ENCODE measurements around the gene HIGD1C.
"Not testable (repeated sequence)": the region's sequence is repeated elsewhere in the genome, so short reads cannot be mapped to it uniquely, and the experiment has no call there.

The HIGD1C gene

DNA sequence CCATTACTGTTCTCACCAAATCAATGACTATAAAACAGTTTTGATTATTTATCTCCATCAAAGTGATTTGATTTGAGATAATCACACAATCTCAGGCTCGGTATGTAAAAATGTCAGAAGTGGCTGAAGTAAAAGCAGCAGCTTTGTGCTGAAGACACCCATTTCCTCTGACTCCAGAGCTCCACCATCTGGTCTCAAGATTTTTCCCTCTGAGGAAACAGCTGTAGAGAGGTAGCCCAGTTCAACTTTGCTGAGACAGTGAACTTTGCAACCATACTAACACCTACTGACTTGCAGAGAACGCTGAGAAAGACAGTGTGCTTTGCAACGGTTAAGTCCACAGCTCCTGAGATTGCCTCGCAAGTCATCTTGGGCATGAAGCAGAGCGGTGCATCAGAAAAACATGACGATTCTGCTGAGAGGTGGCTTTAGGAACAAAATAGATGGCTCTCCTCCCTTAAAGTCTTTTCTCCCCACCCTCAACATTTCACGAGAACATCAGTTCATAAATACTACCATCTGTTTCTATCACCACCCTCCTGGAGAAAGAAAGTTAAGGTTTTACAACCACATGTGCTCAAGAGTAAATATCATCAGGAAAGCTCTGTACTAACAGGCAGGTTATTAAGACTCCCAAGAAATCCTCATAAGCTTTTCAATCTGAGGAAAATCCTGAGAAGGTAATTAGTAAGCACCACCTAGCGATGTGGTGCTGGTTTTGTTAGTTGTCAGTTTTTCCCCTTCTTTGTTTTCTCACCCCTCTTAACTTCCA is 34.8 kb downstream of the HIGD1C start:
- DNase-seq: no peak

- DNase-seq: no peak
Observed at GRCh38 chr12:50988051-50988450, 35.7 kb downstream of the HIGD1C start.

GRCh38 chr12:50988871-50989270 is 36.5 kb downstream of the HIGD1C start:
- no peak for DNase-seq

- no peak for DNase-seq
Observed at GRCh38 chr12:50990147-50990727, 37.9 kb downstream of the HIGD1C start.

- DNase-seq: no peak
Observed at GRCh38 chr12:50990791-50991190, 38.4 kb downstream of the HIGD1C start.

GRCh38 chr12:50991291-50991690 is 38.9 kb downstream of the HIGD1C start:
- DNase-seq: no peak

- DNase-seq: no peak
Observed at GRCh38 chr12:50992819-50993218, 40.5 kb downstream of the HIGD1C start.

- DNase-seq: no peak
Observed at GRCh38 chr12:50999093-50999492, 46.7 kb downstream of the HIGD1C start.

- DNase-seq: no peak
Observed at GRCh38 chr12:51000245-51000644, 47.9 kb downstream of the HIGD1C start.

DNA sequence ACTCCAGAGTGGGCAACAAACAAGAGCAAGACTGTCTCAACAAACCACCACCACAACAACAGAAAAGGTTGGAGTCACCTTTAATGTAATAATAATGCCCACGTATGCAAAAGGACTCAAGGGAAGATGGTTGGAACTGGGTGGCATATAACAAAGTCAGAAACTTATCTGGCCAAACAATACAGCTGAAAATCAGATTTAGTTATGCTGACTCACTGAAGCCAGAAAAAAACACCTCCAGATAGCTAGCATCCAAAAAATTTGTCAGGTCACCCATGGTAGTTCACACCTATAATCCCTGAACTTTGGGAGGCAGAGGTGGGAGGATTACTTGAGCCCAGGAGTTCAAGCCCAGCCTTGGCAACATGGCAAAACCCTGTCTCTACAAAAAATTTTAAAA is 49.5 kb downstream of the HIGD1C start:
- no peak for DNase-seq

GRCh38 chr12:51004504-51004903 is 52.2 kb downstream of the HIGD1C start:
- DNase-seq: no peak

DNA sequence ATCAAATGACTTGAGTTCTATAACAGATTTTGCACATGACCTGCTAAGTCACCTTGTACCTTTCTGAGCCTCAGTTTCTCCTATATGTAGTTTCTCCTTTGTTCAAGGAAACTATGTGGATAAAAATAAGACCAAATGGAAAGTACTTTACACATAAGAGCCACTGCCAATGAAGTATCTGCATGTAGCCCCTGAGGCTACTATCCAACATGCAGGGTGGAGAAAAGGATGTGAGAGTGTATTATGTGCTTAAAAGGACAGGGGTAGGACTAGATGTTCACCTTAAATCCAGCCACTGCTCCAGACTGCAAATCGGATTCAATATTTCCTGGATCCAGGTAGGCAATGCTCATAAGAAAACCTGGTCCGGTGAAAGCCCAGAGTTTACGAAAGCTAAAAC is 52.7 kb downstream of the HIGD1C start:
- DNase-seq: no peak

GRCh38 chr12:51005671-51006070 is 53.3 kb downstream of the HIGD1C start:
- no peak for DNase-seq

- DNase-seq: no peak
Observed at GRCh38 chr12:51008329-51009055, 56.1 kb downstream of the HIGD1C start.

DNA sequence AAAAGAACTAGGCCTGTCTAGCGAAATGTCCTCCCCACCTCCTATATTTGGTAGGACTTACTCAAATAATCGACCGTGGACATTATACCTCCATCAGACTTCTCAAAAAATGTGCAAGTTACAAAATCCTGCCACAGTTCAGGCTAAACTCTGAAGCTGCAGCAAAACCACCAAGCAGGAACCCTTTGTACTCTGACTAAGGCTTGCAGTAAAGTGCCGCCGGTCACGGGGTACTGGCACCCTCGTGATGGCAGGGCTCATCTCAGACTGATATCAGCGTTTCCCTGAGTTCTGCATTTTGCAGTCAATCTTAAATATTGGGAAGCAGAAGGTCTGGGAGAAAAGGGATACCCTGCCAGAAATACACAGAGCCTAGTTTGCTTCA is 56.7 kb downstream of the HIGD1C start:
- no peak for DNase-seq

DNA sequence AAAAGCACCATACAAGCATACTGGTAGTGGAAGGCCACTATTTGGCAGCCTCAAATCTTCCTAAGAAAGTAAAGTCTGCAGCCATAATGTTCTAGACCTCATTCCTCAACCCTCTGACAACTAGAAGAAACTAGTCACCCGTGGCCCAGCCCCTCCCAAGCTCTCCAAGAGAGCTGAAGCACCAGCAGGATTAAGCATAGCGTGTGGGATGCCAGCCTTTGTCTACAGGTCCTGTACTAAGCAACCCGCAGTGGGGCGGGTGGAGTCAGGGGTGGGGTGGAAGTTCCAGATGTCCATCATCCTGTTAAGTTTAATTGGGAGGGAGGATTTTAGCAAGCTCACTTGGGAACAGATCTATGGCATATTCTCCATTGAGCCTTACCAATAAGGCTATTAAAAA is 59.6 kb downstream of the HIGD1C start:
- no peak for DNase-seq

- DNase-seq: no peak
Observed at GRCh38 chr12:51012570-51013236, 60.4 kb downstream of the HIGD1C start.

- no peak for DNase-seq
Observed at GRCh38 chr12:51013441-51013840, 61.1 kb downstream of the HIGD1C start.

DNA sequence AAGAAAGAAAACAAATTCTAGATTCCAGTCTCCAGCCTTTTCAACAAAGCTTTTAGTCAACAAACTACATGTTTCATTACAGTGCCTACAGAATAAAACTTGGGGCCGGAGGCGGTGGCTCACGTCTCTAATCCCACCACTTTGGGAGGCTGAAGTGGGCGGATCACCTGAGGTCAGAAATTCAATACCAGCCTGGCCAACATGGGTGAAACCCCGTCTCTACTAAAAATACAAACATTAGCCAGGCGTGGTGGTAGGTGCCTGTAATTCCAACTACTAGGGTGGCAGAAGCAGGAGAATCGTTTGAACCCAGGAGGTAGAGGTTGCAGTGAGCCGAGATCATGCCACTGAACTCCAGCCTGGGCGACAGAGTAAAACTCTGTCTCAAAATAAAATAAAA is 62.1 kb downstream of the HIGD1C start:
- DNase-seq: not testable (repeated sequence)

DNA sequence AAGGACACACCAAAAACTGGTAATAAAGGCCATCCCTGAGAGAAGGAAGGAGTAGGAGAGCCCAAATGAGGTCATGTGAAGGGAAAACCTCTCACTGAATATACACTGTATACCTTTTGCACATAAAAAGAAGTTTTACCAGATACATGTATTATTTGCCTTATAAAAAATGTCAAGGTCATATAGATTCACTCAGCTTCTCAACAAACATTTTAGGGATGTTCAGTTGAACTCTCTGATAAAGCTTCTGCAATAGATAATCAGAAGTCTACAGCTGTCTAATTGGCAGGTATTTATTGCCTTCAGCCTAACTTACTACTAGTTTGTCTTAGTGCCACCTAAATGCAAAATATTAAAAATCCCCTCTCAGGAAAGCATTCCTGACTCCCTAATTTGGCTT is 65.1 kb downstream of the HIGD1C start:
- DNase-seq: no peak

GRCh38 chr12:51018956-51019355 is 66.6 kb downstream of the HIGD1C start:
- no peak for DNase-seq

- DNase-seq: no peak
Observed at GRCh38 chr12:51019927-51020326, 67.6 kb downstream of the HIGD1C start.

Measured in NCI-H1436 (cell line).